DMS114 treated with DMSO at 0.1 percent for 48 hours (cell line): ENCODE data around the gene NEDD4L.

Experiments used
- DNase-seq: peaks from one replicate; lab custom pipeline; 2025; ENCODE audit not compliant: unreplicated experiment; lab: John Stamatoyannopoulos, UW

NEDD4L gene

GRCh38 chr18:58201733-58202730 is 158.0 kb downstream of the NEDD4L start:
- DNase-seq, result no peak

DNA sequence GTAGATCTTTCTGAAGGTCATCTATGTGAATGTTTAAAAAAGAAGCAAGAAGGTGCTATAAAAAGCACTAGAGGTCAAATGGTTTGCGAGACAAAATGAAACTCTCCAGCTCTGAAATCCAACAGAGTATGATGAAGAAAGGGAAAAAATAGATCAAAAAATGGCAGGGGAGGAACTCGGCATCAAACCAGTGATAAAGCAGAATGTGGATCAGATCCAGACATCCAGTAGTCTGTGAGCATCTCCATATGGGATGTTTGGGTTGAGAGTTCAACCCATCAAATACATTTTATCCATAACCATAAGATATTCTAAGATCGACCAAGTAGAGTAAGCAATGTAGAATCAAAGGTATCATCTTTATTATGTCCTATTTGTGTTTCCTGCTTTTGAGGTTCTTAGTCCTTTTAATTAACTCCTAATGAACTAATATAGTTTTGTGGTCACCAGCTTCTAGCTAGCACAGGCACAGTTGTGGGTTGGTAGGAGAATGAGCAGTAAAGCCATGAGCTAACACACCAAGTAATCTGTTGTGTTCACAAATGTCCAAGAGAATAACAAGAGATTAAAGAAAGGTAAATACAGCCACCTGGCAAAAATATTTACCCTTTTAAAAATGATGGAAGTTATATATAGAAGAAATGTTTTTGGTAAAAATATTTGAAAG is 160.9 kb downstream of the NEDD4L start:
- no peak for DNase-seq

GRCh38 chr18:58205443-58206160 is 161.6 kb downstream of the NEDD4L start:
- no peak for DNase-seq

DNA sequence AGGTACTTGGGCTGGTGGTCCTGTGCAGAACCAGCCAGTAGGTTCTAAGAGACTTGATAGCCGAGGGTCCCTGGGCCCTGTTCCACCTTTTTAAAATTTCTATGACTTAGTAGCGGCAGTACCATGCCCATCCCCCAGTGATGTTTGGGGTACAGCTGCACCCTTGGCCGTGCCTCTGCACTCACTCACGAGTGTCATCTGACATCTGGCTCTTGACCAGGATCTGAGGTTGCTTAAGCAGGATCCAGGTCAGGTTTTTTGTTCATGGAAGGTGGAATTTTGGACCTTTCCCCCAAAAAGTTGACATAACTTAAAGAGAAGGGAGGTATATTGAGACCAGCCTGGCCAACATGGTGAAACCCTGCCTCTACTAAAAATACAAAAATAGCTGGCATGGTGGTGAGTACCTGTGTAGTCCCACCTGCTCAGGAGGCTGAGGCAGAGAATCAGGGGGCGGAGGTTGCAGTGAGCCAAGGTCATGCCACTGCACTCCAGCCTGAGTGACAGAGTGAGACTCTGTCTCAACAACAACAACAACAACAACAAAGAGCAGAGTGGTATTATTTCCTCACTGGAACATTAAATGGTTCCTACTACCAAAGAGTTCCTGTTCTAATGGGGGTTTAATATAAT is 163.6 kb downstream of the NEDD4L start:
- no peak for DNase-seq

GRCh38 chr18:58208207-58208932 is 164.3 kb downstream of the NEDD4L start:
- DNase-seq, result no peak

DNA sequence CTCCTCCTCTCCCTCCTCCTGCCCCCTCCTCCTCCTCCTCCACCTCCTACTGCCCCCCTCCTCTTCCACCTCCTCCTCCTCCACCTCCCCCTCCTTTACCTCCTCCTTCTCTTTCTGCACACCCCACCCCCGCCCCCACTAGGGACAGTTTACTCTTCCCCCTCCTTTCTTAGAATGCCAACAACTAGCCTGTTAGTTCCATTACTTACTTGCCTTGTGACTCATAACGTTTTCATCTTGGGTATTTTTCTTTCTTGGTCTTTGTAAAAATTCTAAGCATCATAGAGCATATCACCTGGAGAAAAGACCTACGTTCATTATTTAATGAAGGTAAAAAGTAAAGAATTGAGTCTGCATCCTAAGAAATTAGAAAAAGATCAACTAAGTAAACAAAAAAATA is 165.3 kb downstream of the NEDD4L start:
- DNase-seq, result no peak

DNA sequence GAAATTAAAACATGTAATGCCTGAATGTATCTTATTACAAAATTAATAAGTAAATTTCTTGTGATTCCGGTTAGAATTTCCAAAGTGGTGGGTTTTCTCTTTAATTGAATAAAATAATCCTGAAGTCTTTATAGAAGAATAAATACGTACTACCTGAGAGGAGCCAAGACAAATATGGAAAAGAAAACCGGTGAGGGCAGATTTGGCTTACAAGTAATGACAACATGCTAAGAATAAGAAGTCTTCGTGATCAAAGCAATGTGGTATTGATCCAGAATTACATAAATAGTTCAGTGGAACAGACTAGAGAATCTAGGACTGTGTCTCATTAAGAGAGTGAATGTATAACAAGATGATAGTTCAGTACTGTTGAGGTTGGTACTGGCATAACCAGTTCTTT is 167.5 kb downstream of the NEDD4L start:
- no peak for DNase-seq

DNA sequence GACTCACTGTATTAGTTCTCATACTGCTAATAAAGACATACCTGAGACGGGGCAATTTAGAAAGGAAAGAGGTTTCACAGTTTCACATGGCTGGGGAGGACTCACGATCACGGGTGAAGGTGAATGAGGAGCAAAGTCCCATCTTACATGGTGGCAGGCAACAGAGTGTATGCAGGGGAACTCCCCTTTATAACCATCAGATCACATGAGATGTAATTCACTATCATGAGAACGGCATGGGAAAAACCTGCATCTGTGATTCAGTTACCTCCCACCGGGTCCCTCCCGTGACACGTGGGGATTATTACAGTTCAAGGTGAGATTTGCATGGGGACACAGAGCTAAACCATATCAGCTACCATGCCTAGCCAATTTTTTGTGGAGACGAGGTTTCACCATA is 168.2 kb downstream of the NEDD4L start:
- no peak for DNase-seq

GRCh38 chr18:58213440-58213839 is 169.4 kb downstream of the NEDD4L start:
- no peak for DNase-seq

- no peak for DNase-seq
These were observed 171.0 kb downstream of the NEDD4L start for GRCh38 chr18:58215011-58215410.

GRCh38 chr18:58216071-58216481 is 172.1 kb downstream of the NEDD4L start:
- no peak for DNase-seq

GRCh38 chr18:58217052-58217451 is 173.0 kb downstream of the NEDD4L start:
- DNase-seq, result no peak

DNA sequence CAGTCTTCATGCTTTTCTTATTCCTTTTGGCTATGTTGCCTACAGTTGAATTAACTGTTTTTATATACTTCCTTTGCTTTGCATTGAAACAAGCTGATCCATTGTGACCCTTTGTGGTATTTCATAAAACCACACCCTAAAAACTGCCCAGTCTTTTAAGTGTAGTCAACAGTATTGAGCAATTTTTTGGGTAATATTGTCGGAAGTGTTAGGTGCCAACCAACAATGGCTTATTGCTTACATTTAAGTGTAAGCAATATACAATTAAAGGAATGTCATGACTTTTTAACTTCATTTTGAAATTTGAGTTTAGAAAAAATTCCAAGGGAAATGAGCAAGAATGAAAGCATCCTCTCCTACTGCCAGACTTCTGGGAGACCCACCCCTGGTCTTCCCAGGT is 174.1 kb downstream of the NEDD4L start:
- DNase-seq, result no peak

GRCh38 chr18:58221060-58221725 is 177.2 kb downstream of the NEDD4L start:
- no peak for DNase-seq

- DNase-seq, result no peak
These were observed 178.6 kb downstream of the NEDD4L start for GRCh38 chr18:58222432-58223125.

DNA sequence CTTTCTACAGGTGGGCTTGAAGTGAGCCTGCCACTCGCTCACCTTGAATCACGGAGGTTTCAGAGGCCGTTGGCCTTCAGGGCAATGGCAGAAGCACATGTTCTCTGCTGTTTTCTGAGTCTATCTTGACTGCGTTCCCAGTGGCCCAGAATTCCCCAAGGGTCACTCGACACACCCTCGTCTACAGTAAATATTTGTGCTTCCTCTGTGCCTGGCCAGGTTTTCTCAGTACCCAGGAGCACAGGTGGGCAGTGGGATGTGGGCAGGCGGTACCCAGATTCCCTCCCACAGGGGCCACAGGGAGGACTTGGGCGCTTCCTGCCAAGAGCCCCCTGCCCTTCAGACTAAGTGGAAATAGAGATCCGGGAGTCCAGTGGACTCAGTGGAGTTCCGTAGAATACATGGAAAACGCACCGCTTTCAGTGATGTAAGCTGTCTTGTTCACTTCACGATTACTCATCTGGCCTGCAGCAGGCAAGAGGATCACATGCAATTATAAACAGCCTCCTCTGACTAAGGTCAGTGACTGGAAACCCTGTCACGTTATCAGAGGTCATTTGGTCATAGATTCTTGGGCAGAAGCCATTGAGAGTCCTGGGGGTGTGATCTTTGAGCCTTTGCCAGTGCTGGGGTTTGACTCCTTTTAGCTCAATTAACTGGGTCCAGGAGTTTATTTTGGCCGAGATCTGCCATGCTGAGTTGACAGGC is 179.8 kb downstream of the NEDD4L start:
- no peak for DNase-seq

DNA sequence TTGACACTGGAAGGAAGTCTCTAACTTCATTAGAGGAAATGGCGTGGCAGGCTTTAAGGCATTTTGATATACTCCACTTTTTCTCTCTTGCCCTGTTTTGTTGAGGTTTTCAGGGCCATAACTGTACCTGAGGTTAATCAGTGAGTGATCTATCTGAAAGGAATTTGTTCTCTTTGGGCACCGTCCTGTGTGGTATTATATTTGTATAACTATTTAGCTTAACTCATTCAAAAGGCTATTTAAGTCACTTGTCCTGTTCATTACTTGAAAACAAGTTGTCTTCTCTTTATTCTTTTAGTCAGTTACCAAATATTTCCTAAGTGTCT is 180.4 kb downstream of the NEDD4L start:
- no peak for DNase-seq

DNA sequence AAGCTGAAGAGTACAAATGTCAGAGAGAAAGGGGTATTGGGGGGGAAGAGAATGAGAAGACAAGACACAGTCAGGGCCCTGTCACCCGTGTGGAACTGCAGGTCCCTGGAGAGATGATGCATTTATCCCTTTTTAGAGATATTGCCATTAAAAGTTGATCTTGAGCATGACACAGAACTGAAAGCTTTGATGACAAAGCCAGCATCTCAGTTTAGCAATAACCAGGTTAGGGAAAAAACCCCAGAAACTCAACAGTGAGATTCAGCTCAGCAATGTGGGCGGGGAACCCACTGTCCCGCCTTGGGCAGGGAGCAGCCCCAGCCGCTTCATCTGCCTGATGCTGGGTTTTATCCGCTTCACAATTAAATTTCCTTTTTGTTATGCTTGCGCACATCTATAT is 181.1 kb downstream of the NEDD4L start:
- no peak for DNase-seq

GRCh38 chr18:58226429-58226828 is 182.4 kb downstream of the NEDD4L start:
- DNase-seq, result no peak
